HCT116 (cell line): ENCODE data around the gene RIMS4.

Experiments used
- JUND ChIP-seq: IDR thresholded peaks from 2 replicates; pipeline ENCODE4 v1.6.1; 2012
- TF ChIP-seq, protein P1 (sequence below), 3 experiments: fragments of 200-600 bp in 1 of 3; sonication (generic) in 1 of 3; IDR thresholded peaks in 2 of 3; conservative IDR thresholded peaks in 1 of 3; 2 replicates each; pipeline ENCODE4 v1.5.1; 2012 to 2017; ENCODE audit warnings: low read depth in 2 of 3, low read length in 2 of 3, antibody characterized with exemption in 1 of 3, borderline replicate concordance in 1 of 3, control low read depth in 1 of 3, mild to moderate bottlenecking in 1 of 3, mixed read lengths in 1 of 3, mixed run types in 1 of 3, moderate library complexity in 1 of 3; ENCODE audit not compliant: insufficient read depth in 1 of 3
- TF ChIP-seq, protein P2 (sequence below): IDR thresholded peaks from 2 replicates; pipeline ENCODE4 v1.6.1; 2012; ENCODE audit warnings: low read depth

DNA sequence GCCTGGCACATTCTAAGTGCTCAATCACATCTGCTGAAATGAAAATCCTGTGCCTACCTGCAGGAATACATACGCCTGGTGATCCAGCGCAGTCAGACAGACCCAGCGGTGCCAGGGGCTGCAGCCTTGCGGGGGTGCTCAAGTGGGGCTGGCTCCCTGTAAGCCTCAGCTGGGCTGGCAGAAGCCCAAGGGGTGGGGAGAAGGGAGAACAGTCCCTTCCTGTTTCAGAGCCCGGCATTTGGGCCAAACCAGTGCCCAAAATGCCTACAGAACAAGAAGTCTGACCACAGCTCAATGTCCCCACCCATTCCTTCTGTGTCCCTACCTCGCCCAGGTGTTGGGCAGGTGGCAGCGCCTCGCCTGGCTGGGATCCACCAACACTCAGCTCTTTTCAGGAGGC, 42.1 kb downstream of the RIMS4 start:
- TF ChIP-seq, protein P1, sequence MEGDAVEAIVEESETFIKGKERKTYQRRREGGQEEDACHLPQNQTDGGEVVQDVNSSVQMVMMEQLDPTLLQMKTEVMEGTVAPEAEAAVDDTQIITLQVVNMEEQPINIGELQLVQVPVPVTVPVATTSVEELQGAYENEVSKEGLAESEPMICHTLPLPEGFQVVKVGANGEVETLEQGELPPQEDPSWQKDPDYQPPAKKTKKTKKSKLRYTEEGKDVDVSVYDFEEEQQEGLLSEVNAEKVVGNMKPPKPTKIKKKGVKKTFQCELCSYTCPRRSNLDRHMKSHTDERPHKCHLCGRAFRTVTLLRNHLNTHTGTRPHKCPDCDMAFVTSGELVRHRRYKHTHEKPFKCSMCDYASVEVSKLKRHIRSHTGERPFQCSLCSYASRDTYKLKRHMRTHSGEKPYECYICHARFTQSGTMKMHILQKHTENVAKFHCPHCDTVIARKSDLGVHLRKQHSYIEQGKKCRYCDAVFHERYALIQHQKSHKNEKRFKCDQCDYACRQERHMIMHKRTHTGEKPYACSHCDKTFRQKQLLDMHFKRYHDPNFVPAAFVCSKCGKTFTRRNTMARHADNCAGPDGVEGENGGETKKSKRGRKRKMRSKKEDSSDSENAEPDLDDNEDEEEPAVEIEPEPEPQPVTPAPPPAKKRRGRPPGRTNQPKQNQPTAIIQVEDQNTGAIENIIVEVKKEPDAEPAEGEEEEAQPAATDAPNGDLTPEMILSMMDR (IDR thresholded peaks at IDR 0.05 in 2 of 3, conservative IDR thresholded peaks at IDR 0.05 in 1 of 3; ENCODE audit: borderline replicate concordance in 1 of 3, insufficient read depth in 1 of 3, low read depth in 2 of 3, low read length in 2 of 3) = no peak
- TF ChIP-seq, protein P2, sequence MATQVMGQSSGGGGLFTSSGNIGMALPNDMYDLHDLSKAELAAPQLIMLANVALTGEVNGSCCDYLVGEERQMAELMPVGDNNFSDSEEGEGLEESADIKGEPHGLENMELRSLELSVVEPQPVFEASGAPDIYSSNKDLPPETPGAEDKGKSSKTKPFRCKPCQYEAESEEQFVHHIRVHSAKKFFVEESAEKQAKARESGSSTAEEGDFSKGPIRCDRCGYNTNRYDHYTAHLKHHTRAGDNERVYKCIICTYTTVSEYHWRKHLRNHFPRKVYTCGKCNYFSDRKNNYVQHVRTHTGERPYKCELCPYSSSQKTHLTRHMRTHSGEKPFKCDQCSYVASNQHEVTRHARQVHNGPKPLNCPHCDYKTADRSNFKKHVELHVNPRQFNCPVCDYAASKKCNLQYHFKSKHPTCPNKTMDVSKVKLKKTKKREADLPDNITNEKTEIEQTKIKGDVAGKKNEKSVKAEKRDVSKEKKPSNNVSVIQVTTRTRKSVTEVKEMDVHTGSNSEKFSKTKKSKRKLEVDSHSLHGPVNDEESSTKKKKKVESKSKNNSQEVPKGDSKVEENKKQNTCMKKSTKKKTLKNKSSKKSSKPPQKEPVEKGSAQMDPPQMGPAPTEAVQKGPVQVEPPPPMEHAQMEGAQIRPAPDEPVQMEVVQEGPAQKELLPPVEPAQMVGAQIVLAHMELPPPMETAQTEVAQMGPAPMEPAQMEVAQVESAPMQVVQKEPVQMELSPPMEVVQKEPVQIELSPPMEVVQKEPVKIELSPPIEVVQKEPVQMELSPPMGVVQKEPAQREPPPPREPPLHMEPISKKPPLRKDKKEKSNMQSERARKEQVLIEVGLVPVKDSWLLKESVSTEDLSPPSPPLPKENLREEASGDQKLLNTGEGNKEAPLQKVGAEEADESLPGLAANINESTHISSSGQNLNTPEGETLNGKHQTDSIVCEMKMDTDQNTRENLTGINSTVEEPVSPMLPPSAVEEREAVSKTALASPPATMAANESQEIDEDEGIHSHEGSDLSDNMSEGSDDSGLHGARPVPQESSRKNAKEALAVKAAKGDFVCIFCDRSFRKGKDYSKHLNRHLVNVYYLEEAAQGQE = no peak
- TF ChIP-seq JUND = no peak
